NB4 (cell line): Measurements from ENCODE around the gene PLN.

Experiments
- MYC ChIP-seq: IDR thresholded peaks from 2 replicates; pipeline ENCODE4 v1.6.1; 2011; ENCODE audit warnings: low read depth, low read length
- POLR2A ChIP-seq: IDR thresholded peaks from 2 replicates; pipeline ENCODE4 v1.6.1; 2011; ENCODE audit warnings: mild to moderate bottlenecking; ENCODE audit not compliant: insufficient read length; ENCODE audit errors: extremely low read depth
- TF ChIP-seq, protein P1 (sequence below): IDR thresholded peaks from one replicate; pipeline ENCODE4 v1.5.1; 2012; ENCODE audit warnings: low read depth, low read length
- TF ChIP-seq, protein P2 (sequence below): IDR thresholded peaks from 2 replicates; pipeline ENCODE4 v1.6.1; 2011; ENCODE audit warnings: low read depth, low read length

DNA sequence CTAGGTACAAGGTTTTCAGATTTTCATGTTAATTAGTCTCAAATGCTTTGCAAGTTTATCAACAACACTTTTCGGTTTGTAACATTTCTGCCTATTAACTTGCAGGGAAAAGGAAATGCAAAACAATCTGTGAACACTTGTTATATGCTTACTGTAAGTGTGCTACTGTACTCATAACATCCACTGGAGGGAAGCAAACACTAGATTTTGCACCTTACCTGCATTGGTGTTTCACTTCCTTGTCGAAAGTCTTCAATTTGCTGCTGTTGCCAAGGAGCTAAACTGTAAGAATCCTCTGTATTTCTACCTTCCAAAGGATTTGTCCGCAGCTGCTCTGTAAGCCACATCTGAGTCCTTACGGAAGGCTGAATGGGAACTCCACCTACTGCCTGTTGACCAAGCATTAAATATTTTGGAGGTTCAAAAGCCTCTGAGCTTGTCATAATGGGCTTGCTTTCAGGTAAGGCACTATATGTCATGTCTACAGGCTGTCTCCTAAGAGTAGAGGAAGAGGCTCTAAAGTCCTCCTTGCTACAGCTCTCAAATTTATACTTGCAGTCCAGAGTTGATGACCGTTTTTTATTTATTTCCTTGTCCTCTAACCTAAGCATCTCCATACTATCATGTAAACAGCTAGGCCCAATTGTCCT, 17.3 kb downstream of the PLN start:
- TF ChIP-seq, protein P1, sequence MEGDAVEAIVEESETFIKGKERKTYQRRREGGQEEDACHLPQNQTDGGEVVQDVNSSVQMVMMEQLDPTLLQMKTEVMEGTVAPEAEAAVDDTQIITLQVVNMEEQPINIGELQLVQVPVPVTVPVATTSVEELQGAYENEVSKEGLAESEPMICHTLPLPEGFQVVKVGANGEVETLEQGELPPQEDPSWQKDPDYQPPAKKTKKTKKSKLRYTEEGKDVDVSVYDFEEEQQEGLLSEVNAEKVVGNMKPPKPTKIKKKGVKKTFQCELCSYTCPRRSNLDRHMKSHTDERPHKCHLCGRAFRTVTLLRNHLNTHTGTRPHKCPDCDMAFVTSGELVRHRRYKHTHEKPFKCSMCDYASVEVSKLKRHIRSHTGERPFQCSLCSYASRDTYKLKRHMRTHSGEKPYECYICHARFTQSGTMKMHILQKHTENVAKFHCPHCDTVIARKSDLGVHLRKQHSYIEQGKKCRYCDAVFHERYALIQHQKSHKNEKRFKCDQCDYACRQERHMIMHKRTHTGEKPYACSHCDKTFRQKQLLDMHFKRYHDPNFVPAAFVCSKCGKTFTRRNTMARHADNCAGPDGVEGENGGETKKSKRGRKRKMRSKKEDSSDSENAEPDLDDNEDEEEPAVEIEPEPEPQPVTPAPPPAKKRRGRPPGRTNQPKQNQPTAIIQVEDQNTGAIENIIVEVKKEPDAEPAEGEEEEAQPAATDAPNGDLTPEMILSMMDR = peak; percentile 29
- TF ChIP-seq POLR2A (no peak), MYC (no peak)
- TF ChIP-seq, protein P2, sequence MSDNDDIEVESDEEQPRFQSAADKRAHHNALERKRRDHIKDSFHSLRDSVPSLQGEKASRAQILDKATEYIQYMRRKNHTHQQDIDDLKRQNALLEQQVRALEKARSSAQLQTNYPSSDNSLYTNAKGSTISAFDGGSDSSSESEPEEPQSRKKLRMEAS = no peak
